NCI-H226 (cell line): Measurements from ENCODE around the gene PHACTR1.
"Not testable (repeated sequence)": the region's sequence is repeated elsewhere in the genome, so short reads cannot be mapped to it uniquely, and the experiment has no call there.

Experiments
- DNase-seq: peaks from one replicate; pipeline ENCODE4 v3.0.0-alpha.2; 2015

PHACTR1 gene

DNA sequence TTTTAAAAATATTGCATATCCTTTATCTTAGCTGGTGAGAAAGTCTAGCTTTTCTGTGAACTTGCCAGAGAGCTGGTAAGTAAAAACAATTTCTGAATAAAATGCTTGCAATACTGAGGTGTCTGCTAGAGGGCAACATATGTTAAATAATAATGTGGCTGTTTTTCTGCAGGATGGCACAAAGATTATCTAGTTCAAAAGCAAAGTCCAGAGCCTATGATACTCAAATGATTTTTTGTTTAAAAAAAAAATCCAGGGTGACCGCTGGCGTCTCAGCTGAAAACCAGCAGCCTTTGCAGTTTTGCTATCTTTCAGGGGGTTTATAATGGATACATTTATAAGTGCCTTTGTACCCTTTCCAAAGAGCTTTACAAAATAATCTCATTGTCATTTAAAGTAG, 194.9 kb downstream of the PHACTR1 start:
- DNase-seq = no peak

DNA sequence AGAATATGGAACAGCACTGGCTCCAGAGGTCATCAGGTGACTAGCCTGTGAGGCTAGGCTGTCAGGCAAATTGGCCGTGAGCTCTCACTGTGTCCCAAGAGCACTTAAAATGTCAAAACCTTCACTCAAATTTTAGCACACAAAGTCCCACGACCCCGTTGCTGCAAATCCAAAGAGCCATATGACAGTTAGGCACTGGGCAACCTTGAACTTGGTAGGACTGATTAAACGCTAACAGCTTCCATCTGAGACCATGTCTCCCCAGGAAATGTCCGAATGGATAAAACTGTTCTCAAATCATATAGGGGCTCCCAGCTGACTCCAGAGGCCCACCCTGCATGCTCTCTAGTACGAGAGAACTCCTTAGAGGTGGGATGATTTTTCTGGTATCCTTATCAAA, 196.6 kb downstream of the PHACTR1 start:
- no peak for DNase-seq

DNA sequence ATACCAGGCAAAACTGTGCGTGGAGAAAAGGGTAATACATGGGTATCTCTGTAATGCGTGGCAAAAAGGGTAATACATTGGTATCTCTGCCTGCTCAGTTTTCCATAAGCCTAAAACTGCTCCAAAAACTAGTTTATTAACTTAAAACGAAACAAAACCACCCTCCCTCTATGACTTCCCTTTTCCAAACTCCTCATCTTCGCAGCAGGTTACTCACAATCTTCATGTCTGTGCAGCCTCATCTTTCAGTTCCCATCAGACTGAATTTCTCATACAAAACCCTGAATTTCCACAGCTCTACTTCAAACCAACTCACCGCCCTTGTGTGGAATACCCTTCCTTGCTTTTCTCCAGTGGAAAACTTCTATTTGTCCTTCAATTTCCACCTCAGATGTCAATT, 199.4 kb downstream of the PHACTR1 start:
- no peak for DNase-seq

GRCh38 chr6:12916420-12917136, 200.0 kb downstream of the PHACTR1 start:
- DNase-seq = no peak

DNA sequence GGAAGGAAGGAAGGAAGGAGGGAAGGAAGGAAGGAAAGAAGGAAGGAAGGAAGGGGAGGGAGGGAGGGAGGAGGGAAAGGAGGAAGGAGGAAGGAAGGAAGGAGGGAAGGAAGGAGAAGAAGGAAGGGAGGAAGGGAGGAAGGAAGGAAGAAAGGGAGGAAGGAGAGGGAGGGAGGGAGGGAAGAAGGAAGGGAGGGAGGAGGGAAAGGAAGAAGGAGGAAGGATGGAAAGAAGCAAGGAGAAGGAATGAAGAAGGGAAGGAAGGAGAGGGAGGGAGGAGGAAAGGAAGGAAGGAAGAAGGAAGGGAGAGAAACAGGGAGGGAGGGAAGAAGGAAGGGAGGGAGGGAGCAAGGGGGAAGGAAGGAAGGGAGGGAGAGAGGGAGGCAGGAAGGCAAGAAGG, 204.9 kb downstream of the PHACTR1 start:
- DNase-seq = no peak

DNA sequence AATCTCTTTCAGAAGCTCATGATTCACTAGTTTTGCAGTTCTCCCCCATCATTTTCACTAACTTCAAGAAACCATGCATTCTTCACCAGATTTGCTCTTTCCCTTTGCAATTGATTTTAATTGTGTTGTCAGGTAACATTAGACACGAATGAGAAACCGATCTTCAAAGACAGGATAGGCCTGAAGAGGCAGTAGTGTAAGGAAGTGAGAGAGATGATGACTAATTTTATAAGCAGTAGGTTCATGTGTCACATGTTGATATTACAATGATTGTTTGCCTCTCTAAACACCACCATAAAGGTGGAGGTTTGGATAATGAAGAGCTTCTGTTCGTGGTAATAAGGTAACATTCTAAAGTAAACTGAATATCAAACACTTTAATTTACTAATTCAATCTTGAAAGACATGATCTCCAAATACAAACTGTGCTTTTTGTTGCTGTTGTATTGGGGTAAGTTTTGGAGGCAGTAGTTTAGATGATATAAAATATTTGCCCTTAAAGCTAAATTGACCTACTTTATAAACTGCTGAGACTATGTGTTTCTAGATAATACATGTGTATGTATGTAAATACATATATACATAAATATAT, 207.2 kb downstream of the PHACTR1 start:
- no peak for DNase-seq

GRCh38 chr6:12924911-12925310, 208.3 kb downstream of the PHACTR1 start:
- DNase-seq = no peak

- no peak for DNase-seq
These were observed 211.2 kb downstream of the PHACTR1 start for GRCh38 chr6:12927746-12928145.

GRCh38 chr6:12929678-12930077, 213.1 kb downstream of the PHACTR1 start:
- DNase-seq = no peak

DNA sequence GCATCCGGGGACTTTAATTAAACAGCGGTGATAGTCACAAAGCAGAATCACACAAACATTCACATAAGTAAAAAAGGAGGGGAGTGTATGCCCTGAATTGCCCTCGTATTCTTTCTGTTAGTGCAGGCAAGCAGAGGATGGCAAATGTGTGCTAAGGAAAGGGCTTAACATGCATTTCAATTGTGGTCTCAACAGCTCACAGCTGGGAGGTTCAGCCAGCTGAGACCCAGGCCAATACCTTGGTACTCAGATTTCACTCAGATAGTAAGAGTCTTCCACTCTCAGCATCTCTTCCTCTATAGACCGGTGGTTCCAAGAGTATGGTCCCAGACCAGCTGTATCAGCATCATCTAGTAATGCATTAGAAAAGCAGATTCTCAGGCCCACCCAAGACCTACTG, 215.1 kb downstream of the PHACTR1 start:
- DNase-seq = no peak

DNA sequence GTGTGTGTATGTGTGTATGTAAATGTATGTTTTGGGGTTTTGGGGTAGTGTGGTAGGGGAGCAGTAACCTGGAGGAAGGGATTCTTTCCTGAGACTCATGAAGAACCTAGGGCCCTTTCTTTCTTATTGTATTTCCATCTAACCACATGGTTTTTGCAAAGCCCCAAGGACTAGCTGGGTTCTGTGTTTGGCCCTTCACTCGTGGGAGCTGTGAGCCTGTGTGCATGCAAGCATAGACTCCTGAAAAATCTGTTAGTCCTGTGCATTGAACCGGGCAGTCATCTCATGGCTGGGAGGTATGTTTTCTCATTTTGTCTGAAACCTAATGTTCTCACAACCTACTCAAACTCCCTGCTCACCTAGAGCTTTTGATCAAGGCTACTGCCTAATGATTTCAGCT, 219.1 kb downstream of the PHACTR1 start:
- no peak for DNase-seq

- no peak for DNase-seq
These were observed 221.4 kb downstream of the PHACTR1 start for GRCh38 chr6:12937971-12938370.

DNA sequence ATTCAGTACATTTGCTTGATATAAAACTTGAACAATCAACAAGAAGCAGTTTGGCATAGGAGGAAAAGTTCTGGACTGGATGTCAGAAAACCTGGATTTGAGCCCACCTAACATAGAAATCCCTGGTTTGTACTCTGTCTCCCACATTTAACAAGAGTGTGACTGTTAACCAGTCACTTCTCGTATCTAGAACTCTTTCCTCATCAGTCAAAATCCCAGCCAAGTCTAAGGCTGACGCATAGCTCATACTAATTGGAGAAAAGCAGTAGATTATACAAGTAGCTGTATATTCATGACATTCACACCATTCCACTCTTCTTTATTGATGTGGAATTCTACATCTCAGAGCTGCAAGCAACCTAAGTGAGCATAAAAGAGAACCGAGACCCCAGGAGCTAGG, 222.7 kb downstream of the PHACTR1 start:
- no peak for DNase-seq

DNA sequence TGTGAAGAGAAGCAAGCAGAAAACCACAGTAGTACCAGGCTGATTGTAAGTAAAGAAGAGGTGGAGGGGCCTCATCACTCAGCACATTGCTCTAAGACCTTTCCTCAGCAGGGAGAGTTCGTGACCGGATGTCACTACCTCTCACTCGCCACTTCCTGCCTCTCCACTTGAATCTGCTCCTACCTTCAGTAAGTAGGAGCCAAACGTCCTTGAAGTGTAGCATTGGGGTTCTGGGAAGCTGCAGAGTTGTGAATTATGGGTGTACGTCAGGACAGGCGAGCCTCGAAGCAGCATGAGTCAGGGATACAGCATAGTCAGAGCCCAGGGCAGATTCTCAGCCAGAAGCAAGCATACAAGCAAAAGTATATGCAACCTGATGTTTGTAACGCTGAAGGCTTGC, 224.9 kb downstream of the PHACTR1 start:
- DNase-seq = no peak

DNA sequence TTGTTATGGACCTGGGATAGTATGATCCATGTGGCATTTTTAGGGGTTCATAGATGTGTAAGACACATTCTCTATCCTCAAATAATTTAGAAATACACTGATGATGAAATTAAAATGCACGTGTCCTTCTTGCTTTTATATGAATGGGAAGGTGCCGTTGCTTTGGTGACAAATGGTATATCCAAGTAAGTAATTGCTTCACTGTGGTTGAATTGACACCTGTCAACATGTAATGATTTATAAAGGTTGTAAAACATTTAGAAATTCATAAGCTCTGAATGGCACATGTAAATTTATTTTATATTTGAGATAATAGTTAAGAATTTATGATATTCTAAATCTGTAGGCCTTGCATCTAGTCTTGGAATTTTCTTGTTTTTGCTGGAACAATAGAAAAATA, 227.0 kb downstream of the PHACTR1 start:
- DNase-seq = no peak

DNA sequence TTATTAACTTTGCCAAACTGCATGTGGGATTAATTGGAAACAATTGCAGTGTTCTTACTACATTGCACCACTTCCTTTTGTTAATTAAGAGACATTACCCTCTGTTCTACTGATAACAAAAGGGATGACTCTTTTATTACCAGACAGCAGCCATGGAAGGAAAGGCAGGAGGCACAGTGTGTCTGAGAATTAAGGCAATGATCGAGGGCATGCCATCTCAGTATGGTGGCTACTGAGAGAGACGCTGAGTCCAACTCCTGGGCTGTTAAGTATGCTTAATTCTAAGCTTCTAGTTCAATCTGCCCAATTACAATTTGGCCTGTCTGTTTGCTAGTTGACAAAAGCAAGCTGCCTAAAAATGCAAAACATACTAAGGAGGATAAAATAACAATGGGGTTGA, 227.4 kb downstream of the PHACTR1 start:
- DNase-seq = no peak

DNA sequence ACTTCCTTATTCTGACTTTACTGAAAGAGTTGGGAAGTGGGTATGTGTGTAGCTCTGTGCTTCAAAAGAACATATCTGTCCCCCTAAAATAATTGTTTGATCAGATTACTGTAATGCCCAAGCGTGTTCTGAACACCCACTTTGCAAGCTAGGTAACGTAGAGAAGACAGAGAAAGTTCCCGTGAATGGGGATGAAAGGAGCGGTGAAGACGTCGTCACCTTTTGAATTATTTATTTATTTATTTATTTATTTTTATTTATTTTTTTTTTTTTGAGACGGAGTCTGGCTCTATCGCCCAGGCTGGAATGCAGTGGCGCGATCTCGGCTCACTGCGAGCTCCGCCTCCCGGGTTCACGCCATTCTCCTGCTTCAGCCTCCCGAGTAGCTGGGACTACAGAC, 228.0 kb downstream of the PHACTR1 start:
- not testable (repeated sequence) for DNase-seq

DNA sequence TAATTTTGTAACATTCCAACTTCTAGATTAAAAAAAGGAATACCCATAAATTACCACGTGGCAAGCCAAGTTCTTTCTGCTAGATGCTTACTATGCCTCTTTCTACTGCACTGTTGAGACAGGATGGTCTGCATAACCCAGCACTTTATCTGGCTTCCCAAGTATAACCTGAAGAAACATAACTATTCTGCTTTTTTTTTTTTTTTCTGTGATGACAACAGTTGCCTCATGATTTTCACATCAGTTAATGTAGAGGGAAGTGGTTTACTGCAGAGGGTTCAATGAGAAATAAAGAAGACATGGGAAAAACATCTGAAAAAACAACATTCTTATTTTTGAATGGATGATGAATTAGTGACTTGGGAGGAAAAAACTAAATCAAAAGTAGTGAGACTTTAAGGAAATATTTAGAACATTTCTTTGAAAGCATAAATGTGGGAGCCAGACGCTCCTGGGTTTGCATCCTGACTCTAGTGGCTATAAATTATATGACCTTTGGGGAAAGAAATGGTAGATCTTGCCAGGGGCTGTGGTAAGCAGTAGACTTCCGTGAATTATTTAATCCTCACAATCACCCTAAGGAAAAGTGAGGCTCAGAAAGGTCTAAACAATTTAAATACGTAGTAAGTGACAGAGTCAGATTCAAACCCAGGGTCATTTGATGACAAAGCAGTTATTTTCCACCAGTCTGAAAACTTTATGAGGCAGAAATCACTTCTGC, 230.7 kb downstream of the PHACTR1 start:
- no peak for DNase-seq

- no peak for DNase-seq
These were observed 231.4 kb downstream of the PHACTR1 start for GRCh38 chr6:12947967-12948366.

DNA sequence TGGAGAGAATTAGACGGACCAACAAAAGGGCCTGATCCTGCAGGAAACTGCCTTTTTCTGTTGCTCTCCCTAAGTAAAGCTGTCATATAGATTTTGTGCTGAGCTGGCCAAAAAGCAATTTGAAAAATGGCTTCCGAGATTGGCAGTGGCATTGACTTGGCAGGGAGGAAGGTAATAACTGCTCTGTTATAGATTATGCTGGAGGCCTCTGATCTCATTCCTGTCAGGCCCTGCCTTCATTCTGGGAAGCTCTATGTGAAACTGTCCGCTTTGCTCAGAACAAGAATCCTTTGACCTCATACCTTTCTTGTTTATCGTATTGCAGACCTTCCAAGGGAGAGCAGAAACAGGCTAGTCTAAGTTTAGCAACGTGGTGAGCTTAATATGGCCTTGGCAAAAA, 234.4 kb downstream of the PHACTR1 start:
- DNase-seq = no peak

GRCh38 chr6:12951415-12951814, 234.8 kb downstream of the PHACTR1 start:
- no peak for DNase-seq

DNA sequence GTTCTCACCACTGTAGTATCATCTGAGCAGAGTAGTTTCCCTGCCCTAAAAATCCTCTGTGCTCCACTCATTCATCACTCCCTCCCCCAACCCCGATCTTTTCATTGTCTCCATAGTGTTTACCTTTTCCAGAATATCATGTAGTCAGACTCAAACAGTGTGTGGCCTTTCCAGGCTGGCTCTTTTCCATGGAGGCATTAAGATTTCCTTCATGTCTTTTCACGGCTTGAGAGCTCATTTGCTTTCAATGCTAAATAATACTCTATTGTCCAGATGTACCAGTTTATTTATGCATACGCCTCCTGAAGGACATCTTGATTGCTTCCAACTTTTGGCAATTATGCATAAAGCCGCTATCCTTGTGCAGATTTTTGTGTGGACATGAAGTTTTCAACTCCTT, 235.8 kb downstream of the PHACTR1 start:
- no peak for DNase-seq

DNA sequence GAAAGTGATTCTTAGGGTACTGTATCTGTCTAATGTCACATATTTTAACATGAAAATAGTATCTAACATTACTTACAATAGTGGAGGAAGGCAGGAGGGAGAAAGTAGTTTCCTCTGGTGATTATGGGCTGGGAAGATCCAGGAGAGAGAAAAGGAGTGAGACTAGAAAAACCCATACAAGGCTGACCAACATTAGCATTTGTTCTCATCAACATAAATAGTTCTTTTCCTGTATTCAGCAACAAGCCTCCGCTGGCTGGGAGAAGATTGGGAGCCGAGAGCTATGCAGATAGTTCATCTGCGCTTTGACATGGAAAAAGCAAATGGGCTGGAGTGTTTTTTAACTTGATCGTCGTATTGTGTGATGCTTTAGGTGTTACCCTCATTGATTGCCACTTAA, 239.4 kb downstream of the PHACTR1 start:
- DNase-seq = no peak

GRCh38 chr6:12956991-12957320, 240.4 kb downstream of the PHACTR1 start:
- no peak for DNase-seq
